GM13976 (cell line): ENCODE results near the gene STK26.

Experiments
- DNase-seq: peaks from one replicate; pipeline ENCODE4 v3.0.0; 2012; ENCODE audit warnings: low spot score
- in situ Hi-C: fragments of 300-500 bp; cut with MboI; formaldehyde crosslinking; loops from one replicate; pipeline ENCODE4 v1.12.0; 2022; ENCODE audit warnings: low sequenced_read_pairs, mixed read lengths, inconsistent platforms; ENCODE audit not compliant: unreplicated experiment
- TF ChIP-seq, protein P1 (sequence below): IDR thresholded peaks from 2 replicates; pipeline ENCODE4 v1.5.1; 2012; ENCODE audit warnings: borderline replicate concordance, mild to moderate bottlenecking; ENCODE audit not compliant: insufficient read depth; ENCODE audit errors: extremely low read depth, missing control alignments, control extremely low read depth

STK26 gene

DNA sequence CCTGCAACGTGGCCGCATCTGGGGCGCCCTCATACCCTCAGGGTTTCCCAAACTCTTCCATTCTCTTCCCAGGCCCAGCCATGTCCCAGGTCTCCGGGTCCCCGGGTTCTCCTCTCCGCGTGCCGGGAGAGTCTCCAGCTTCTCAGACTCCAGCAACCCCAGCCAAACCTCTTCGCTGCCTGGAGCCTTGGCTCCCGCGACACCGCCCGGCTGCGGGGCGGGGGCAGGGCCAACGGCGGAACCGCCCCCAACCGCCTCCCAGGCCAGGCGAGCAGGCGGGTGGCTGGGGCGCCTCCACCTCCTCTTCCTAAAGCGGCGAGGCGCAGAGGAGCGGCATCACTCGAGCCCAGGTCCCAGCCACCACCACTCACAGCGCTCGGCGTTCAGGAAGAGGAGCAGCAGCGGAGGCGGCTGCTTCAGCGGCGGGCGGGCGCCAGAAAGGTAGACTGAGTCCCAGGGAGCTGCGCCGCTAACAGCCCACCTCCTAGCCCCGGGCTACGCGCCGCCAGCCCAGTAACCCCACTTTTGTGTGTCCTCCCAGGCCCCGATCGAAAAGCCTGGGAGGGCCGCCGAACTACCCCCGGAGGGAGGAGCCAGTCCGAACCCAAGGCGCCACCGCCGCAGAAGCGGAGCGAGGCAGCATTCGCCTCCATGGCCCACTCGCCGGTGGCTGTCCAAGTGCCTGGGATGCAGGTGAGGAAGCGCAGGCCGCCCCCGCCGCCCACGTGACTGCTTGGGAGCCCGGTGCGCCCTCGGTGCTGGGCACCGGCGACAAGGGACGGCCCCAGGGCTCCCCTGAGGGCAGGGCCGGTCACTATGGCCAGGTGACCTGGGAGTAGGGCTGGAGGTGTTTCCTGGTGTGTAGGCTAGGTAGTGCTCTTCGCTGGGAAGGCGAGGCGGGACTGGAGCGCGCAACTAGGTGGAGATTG is at the start of gene STK26:
STK26 (plus strand) TSS at position 336 of the 929 bp plus-strand sequence; CDS start at position 652, 316 bp downstream.
- TF ChIP-seq, protein P1, sequence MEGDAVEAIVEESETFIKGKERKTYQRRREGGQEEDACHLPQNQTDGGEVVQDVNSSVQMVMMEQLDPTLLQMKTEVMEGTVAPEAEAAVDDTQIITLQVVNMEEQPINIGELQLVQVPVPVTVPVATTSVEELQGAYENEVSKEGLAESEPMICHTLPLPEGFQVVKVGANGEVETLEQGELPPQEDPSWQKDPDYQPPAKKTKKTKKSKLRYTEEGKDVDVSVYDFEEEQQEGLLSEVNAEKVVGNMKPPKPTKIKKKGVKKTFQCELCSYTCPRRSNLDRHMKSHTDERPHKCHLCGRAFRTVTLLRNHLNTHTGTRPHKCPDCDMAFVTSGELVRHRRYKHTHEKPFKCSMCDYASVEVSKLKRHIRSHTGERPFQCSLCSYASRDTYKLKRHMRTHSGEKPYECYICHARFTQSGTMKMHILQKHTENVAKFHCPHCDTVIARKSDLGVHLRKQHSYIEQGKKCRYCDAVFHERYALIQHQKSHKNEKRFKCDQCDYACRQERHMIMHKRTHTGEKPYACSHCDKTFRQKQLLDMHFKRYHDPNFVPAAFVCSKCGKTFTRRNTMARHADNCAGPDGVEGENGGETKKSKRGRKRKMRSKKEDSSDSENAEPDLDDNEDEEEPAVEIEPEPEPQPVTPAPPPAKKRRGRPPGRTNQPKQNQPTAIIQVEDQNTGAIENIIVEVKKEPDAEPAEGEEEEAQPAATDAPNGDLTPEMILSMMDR, result no peak
- peak; percentile 81 for DNase-seq
- in situ Hi-C loops, result loop anchor here (10.0 kb wide), 1 partner anchor 192 kb away; the partner anchor contains the start of gene RAP2C

GRCh38 chrX:131975851-131976250 is 47.3 kb upstream of the STK26 start:
- no peak for DNase-seq
- TF ChIP-seq, protein P1, result no peak
- in situ Hi-C loops, result no loop called here

- TF ChIP-seq, protein P1, result no peak
- in situ Hi-C loops, result no loop called here
- DNase-seq, result no peak
Measured at GRCh38 chrX:131977619-131978018, 45.5 kb upstream of the STK26 start.

GRCh38 chrX:131979116-131979515 is 44.0 kb upstream of the STK26 start:
- TF ChIP-seq, protein P1, result no peak
- in situ Hi-C loops, result no loop called here
- no peak for DNase-seq

DNA sequence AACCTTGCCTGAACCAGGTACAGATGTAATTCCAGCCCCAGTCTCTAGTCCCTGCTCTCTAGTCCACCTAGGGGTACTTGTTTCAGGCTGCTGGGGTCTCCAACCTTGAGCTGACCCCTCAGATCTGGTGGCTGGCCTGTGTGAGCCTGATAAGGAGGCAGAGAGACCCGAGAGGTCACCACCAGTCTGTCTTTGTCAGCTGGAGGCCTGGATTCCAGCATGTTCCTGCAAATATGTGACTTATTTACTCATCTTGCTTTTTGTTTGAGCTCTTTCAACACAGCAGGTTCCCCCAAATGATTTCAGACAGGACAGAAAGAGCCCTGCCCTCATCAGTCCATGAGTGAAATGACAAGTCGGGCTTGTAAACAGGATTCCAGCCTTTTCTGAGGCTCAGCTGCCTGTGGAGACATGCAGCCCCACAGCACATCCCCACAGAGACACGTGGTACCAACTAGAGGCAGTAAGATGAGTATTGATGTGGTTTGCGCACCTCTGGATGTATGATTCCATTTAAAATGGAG is 37.5 kb upstream of the STK26 start:
- DNase-seq, result no peak
- in situ Hi-C loops, result no loop called here
- TF ChIP-seq, protein P1, result no peak

GRCh38 chrX:131987252-131987651 is 35.9 kb upstream of the STK26 start:
- DNase-seq, result peak; percentile 45
- in situ Hi-C loops, result no loop called here
- TF ChIP-seq, protein P1, result no peak
